GM19397 (cell line): ENCODE results near the gene TPP1.

Experiments used
- ATAC-seq: cut with Tn5 transposase; IDR thresholded peaks from one replicate; pipeline ENCODE4 v1.9.1; 2021; ENCODE audit warnings: mild to moderate bottlenecking, moderate library complexity; ENCODE audit not compliant: unreplicated experiment

Gene TPP1

DNA sequence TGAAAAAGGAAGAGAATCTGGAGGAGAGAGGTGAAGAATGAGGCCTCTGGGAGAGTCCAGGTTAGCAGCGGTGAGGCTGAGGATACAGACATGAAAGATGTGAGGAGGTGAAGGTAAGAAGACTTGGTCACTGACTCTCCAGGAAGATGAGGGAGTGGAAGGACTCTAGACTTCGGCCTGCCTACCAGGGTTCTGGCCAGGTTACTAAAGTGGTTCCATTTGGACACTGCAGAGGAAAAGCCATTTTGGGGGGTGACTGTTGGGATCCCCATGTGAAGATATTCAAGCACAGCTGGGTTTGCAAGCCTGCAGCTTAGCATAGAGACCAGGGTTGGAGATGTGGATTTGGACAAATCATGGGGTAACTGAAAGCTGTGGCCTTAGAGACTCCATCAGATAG, 28.6 kb upstream of the TPP1 start:
- ATAC-seq, result no peak

DNA sequence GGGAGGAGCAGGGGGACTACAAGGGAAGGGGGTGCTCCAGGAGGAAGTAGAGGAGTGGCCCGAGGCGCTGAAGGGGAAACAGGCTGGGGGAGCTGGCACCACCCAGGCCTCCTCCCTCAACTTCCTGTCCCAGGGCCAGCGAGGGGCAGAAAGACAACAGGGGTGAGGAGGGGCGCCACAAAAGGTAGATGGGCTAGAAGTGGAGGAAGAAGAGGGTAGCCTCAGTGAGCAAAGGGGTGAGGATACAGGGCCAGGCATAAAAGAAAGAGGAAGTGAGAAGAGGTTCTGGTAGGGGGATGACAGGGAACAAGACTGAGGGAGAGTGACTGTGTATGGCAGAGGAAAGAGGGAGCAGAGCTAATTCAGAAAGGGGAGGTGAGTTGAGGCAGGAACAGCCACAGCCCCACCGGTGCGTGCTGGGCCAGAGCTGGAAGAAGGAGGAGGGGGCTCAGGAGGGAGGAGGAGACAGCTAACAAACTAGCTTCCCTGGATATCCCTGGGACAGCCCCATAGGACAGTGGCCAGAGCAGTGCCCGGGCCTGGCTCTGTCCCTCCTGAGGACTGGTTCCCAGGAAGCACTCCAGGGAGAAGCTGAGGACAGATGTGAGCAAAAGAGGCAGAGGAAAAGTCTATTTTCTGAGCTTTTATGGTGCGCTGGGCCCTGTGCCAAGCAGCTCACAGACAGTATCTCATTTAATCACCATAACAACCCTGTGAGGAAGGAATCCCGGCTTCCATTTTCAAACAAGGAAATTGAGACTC, 27.9 kb upstream of the TPP1 start:
- ATAC-seq, result peak; percentile 70

- no peak for ATAC-seq
Observed at GRCh38 chr11:6646576-6646917, 27.3 kb upstream of the TPP1 start.

DNA sequence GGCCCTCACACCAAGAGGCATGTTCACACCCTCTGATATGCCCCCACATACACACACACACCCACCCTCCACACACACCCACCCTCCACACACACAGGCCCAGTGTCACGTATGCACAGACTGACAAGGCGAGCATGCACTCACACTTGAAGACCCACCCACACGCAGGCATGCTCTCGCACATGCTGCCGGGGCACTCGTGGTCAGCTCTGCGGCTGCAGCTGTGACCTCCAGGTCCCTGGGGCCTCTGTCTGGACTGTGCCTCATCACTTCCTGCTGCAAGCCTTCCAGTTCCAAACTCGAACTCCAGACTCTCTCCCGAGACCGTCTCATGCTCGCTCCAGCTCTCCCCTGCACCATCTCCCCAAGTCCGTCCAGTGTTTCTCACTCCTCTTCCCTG, 26.8 kb upstream of the TPP1 start:
- ATAC-seq, result no peak

DNA sequence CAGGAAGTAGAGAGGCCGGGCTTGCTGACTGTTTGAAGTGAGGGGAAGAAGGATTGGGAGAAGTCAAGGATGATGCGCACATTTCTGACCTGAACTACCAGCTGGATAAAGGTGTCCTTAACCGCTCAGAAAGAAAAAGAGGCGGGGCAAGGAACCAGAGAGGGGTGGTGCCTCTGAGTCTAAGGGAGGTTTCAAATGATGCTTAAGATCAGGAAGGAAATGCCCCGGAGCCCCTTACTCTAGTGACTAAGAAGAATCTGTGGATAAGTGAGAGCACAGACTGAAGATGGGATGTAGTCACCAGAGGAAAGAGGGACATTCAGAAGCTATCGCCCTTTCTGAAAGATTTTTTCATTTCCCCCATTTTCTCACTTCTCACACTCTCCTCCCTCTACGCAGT, 23.7 kb upstream of the TPP1 start:
- no peak for ATAC-seq

GRCh38 chr11:6640985-6641701, 21.9 kb upstream of the TPP1 start:
- ATAC-seq, result no peak

GRCh38 chr11:6640036-6640984, 21.1 kb upstream of the TPP1 start:
- no peak for ATAC-seq

GRCh38 chr11:6638429-6638828, 19.2 kb upstream of the TPP1 start:
- no peak for ATAC-seq

DNA sequence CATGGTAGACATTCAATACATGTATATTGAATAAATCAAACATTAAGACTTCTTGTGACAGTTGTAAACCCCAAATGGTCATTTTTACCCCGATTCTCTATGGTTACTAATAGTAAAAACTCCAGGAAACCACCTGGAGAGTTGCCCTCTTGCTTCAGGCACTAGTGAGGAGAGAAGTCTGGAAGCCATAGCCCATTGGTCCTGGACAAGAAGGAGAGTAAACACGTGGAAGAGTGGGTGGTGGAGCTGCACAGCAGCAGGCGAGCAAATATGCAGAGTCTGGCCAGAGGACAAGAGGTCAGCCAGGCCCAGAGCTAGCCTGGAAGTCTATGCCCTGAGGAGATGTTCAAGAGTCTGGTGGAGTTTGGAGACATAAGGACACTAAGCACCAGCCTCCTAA, 18.6 kb upstream of the TPP1 start:
- ATAC-seq, result no peak

GRCh38 chr11:6636480-6636879, 17.3 kb upstream of the TPP1 start:
- no peak for ATAC-seq

DNA sequence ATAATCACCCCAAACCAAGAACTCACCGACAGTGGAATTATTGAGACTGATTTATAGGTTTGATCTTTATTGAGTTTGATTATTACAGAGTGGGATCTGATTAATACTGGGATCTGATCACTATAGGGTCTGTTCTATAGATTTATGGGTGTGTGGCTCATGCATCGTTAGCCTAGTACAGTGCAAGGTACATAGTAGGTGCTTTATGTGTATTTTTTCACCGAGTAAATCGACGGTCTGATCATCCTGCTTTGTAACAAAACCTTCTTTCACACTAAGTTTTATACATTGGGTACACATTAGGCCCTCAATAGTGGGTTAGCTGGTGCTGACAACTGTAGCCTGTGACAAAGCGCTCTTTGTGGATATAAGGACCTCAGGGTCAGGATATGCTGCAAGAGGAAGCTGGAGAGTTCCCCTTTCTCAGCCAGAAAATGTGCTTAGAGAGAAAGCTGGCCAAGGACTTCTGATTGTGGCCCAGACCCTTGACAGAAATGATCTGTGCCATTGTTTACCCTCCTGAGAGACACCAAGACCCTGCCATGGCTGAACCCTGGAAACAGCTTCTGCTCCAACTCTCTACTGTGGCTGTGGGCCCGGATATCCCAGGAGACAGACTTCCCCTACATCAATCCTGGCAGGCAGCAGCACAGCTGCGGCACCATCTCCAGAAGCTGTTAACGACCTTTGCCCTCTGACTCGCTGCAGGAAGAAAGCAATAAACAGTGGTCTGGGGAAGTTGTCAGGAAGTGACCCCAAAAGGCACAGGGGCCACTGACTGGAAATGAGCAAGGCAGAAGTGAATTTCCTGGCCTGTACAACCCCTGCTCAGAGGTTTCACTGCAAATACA, 16.1 kb upstream of the TPP1 start:
- no peak for ATAC-seq

GRCh38 chr11:6634534-6634933, 15.3 kb upstream of the TPP1 start:
- no peak for ATAC-seq

DNA sequence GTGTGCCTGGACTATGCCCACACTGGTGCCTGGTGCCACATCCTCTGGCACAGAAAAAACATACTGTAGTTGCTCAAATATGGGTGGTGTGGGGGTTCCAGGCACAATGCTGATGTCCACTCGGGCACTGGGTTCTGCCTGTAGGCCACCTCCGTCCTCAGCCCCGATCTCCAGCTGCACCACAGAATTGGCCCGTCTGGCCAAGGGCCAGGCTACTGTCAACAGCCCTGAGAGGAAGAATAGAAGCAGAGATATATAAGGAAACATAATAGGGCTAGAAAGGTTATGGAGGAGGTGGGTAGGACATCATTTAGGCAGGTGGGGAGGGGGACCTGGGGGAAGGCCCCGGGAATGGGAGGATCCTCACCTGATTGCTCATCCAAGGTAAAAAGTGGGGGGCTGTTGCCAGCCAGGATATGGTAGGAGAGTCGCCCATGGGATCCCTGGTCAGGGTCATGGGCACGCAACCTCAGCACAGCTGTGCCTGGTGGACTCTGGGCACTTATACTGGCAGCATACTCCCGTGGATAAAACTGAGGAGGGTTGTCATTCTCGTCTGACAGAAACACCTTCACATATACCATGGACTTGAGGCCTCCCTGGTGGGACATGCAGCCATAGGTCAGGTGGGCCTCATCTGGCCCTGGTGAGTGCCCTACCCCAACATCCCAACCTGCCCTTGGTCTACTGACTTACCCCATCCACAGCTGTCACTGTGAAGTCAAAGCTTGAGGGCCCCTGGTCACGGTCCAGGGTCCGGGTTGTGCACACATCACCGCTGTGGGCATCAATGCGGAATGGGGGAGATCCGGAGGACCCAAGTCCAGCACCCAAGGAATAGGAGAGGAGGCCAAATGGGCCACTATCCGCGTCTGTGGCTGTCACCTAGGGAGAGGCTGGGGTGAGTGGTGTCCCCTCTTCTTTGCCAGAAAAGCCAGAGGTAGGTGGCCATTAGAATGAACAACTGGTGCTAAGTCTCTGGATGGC, 14.5 kb upstream of the TPP1 start:
- no peak for ATAC-seq

DNA sequence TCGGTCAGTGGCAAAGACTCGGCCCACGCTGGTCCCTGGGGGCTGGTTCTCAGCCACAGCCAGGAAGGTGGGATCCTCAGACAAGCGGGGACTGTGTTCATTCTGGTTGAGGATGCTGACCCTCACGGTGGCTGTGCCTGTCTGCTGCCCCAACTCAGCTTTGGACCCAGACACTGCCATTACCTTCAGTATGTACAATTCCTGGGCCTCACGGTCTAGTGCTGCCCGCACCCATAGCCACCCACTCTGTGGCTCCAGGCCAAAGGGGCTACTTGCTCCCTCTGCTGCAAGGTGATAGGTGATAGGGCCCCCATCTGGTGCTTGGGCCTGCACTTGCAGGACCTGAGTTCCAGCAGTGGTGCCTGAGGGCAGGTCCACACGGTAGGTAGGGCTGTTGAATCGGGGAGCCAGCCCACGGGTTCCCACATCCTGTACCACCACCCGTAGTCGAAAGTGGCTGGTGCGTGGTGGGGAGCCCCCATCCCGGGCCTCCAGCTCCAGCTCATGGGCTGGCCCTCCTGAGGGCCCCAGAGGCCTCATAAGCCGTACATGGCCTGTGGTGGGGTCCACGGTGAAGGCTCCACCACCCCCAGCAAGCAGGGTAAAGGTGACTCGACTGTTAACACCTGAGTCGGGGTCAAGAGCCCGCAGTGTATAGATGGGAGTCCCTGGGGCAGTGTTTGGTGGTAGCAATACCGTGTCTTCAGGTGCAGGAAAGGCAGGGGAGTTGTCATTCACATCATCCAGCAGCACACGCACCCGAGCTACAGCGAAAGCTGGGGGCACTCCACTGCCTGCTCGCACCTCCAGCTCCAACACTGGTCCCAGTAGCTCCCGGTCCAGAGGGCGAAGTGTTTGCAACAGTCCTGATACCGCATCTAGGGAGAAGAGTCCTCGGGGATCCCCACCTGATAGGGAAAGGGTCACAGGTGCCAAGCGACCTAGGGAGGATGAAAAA, 13.2 kb upstream of the TPP1 start:
- ATAC-seq, result no peak

DNA sequence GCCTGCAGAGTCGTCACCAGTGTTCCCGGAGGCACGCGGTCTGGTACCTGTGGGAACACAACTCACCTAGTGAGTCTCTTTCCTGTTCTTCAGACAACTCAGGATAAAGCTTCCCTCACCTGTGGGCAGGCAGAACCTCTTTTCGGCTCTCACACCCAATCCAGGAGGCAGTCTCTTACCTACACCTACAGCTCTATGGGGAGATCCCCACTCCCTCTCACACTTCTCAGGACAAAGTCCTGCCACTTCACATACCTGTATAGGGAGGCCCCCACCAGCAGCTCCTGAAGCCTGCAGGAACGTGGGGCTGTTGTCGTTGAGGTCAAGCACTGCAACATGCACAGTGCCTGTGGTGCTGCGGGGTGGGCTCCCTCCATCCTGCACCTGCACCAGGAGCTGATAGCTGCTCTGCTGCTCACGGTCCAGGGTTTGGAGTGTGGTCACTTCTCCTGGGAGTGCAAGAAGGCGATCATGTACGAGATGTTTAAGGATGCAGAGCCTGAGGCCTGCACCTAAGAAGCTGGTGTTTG, 12.2 kb upstream of the TPP1 start:
- no peak for ATAC-seq

GRCh38 chr11:6630632-6631291, 11.5 kb upstream of the TPP1 start:
- ATAC-seq, result no peak

DNA sequence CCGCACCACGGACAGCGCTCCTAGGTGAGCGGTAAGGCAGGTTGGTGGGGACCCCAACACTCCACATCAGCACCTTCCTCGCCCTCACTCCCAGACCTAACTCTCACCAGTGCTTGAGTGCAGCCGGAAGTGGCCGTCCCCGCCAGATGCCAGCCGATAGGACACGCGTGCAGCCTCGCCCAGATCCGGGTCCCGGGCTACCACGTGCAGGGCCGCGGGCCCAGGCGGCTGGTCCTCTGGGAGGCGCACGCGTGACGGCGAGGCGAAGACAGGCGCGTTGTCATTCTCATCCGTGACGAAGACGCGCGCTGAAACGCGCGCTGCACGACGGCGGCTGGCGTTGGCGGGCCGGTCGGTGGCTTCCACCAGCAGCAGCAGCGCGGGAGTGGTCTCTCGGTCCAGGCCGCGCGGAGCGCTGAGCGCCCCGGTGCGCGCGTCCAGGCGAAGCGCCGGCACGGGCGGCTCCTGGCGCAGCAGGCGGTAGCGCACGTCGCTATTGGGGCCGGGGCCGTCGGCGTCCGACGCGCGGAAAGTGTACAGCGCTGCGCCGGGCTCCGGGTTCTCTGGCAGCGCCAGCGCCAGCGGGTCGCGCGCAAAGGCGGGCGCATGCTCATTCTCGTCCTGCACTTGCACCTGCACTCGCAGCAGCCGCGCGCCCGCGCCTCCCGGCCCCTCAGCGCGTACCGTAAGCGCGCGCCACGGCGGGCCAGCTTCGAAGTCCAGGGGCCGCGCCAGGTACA, 10.8 kb upstream of the TPP1 start:
- no peak for ATAC-seq
